Stimulated activated CD8-positive, alpha-beta memory T cell treated with anti-CD3 and anti-CD28 coated beads, Interleukin-4, amount 100 ng/mL, for 1 hour (primary cell): Measurements from ENCODE around the gene LRRC25.

ENCODE experiments used
- DNase-seq, 2 donors: peaks; one replicate each; pipeline ENCODE4 v3.0.0-alpha.2; 2020; ENCODE audit warnings: low read depth in 2 of 2, low spot score in 1 of 2

LRRC25 gene

GRCh38 chr19:18435842-18436670, 38.6 kb upstream of the LRRC25 start:
- DNase-seq = no peak

GRCh38 chr19:18435178-18435841, 37.9 kb upstream of the LRRC25 start:
- no peak for DNase-seq

- no peak for DNase-seq
Observed at GRCh38 chr19:18434411-18435175, 37.2 kb upstream of the LRRC25 start.

- DNase-seq = no peak
Observed at GRCh38 chr19:18433735-18434398, 36.4 kb upstream of the LRRC25 start.

DNA sequence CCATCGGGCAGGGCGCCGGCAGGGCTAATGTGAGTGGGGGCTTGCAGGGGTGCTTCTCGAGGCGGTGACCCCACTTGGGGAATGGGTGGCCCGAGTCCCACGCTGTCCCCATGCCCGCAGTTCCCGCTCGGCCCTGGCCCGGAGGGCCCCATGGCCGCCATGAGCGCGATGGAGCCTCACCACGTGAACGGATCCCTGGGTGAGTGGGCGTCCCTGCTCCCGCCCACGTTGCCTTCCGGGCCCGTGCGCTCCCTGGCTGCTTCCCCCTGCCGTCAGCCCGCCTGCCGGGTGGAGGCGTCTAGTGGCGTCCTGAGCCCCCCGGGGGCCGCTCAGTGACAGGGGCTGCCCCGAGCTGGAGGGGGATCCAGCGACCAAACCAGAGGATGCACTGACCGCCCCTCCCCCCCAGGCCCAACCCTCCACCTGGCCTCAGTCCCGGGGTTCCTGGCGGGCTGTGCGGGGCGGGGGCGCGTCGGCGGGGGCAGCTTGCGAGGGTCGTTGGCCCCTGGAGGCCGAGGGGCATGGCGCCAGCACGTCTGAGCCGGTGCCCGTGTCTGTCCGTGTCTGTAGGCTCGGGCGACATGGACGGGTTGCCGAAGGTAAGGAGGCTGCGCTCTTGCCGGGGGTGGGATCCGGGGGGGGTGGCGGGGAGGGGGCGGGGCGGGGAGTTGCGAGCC, 35.7 kb upstream of the LRRC25 start:
- no peak for DNase-seq

DNA sequence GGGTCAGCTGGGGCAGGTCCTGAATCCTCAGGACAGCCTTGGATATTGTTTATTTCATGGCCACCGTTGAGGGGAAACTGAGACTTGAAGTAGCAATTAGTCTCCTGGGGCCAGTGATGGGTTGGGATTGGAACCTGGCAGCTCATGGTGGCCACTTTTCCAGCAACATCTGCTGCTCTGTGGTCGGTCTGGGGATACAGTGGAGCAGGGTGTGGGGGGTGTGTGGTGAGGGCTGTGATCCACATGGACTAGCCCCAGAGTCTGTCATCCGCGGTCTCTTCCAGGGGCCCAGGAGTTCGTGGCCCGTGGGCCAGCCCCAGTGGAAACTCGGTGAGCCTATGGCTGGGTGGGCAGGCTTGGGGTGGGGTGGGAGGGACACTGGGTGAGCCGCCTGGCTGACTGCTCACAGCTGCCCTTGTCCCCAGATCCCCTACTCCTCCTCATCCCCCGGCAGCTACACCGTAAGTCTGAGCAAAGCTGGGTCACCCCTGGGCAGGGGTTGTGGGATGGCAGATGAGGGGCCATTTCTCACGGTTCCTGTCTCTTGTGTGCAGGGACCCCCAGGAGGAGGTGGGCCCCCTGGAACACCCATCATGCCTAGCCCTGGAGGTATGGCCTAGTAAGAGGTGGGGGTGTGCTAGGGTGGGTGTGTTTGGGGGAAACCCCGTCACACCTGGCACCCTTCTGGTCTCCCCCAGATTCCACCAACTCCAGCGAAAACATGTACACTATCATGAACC, 35.0 kb upstream of the LRRC25 start:
- DNase-seq = no peak

- no peak for DNase-seq
Observed at GRCh38 chr19:18431351-18432197, 34.2 kb upstream of the LRRC25 start.

DNA sequence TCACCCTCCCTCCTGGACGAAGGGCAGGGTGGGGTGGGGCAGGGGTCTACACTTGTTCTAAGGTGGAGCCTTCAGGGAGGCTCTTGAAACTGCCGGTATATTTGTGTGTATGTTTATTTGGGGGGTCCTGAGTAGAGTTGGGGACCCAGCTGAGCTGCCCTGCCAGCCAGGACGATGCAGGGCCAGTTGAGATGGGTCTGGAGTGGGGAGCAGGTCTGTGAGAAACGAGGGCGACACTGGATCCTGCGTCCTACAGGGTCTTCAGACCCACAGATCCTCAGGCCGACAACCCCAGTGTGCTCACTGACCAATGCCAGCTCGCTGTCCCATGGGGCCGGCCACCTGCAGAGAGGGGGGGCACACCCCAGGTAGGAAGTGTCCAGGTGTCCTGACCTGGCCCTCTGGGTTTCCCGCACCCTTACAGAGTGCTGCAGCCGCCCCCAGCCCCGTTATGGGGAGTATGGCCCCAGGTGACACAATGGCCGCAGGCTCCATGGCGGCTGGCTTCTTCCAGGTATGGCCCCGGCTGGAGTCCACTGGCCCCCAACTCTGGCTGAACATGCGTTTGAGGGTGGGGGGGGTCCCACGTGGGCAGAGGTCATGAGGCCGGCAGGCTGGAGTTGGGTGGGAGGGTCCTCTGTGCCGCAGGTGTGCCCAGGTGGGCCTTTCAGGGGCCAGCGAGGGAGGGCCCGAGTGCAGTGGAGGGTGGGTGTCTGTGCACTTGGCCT, 33.2 kb upstream of the LRRC25 start:
- no peak for DNase-seq

DNA sequence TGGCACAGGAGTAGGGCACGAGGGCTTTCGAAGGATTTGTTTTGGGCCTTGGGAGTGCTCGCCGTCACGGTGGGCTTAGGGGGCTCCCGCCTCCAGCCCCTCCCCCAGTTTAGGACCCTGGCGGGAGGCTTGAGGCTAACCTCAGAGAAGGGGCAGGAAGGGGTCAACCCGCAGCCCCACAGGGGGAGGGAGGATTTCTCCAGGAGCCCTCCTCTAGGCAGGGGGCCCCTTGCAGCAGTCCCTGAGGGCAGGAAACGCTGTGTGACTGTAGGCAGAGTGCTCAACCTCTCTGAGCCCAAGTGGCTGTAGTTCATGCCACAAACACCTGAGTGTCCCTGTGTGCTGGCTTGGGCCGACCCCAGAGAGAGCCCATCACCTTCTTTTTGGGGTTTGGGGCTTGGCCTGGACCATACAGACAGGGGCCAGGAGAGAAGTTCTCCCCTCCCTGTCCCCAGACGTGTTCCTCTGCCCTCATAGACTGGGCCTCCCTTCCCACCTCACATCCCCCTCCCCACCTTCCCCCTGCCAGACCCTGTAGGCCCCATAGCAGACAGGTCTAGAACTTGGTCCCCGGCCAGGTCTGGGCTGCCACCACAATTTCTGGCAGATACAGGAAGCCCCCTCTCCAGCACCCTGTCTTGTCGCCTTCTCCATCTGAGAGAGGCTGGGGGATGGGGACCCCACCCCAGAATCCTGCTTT, 32.4 kb upstream of the LRRC25 start:
- DNase-seq = no peak

DNA sequence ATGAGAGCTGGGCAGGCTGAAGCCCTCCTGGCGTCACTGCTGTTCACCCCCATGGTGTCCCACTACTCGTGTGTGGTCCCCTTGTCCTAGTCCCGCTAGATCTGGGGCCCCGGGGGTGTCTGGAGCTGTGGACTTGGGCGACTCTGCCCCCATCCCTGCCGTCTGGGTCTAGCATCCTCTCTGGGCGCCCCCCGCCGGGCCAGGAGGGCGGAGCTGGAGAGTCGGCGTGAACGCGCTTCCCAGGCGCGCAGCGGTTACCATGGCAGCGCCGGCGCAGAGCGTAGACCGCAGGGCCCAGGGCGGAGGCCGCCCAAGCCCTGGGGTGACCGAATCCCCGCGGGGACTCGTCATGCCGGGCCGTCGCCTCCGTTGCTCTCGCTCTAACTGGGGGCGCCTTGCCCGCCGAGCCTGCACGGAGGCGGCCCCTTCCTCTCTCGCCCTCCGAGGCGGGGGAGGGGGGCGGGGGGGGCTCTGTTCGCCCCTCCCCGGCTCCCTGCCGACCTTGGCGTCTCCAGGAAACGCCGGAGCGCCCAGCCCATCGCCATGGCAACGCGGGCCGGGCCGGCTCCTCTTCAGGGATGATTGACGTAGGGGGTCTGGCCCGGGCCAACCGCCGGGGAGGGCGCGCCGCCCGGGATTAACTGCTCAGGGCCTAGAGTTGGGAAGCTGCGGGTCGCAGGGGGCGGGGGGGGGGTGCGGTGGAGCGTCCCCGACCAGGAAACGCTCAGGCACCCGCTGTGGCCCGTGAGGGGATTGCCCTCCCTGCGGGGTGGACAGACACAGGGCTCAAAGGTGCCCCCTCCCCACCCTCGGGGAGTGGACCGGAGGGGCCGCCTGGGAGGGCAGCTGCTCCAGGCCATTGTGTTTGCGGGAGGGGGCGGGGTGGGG, 31.6 kb upstream of the LRRC25 start:
- peak; percentile 61 to 73 for DNase-seq

DNA sequence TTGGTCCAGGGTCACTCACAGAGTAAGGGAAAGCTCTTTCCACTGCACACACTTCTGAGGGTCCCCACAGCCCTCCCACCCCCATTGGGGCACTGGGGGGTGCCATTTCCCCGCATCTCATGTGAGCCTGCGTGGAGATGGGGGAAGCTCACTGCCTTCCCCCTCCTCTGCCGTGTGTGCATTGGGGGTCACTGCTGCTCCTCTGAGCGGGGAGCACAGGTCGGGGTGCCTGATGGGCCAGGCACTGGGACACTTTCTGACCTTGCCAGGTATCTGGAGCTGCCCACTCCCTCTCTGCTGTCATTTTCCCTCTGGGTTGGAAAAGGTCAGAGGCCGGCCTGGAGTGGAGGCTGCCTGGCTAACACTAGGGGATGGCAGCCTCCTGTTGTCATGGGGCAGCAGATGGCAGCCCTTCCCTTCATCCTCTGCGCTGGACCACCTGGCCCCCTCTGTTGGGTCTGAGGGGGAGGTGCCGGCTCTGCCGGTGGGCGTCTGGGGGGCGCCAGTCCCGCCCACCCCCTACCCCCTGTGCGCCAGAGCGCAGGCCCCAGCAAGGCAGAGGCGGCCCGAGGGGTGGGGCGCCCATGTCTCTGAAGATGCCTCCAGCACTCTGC, 30.9 kb upstream of the LRRC25 start:
- no peak for DNase-seq

- DNase-seq = no peak
Observed at GRCh38 chr19:18427743-18428113, 30.3 kb upstream of the LRRC25 start.

GRCh38 chr19:18427080-18427742, 29.8 kb upstream of the LRRC25 start:
- no peak for DNase-seq

GRCh38 chr19:18426416-18426767, 29.0 kb upstream of the LRRC25 start:
- no peak for DNase-seq

- DNase-seq = no peak
Observed at GRCh38 chr19:18425515-18426415, 28.3 kb upstream of the LRRC25 start.
